Left renal cortex interstitium (tissue), 4 donors: ENCODE results near the gene PLA2G4C. TPM values are rescaled to one million over a fixed set of nuclear protein-coding genes. Genes with fewer than 3 reads are reported as not detected.

Experiments used
- DNase-seq, 4 donors: peaks; one replicate each; pipeline ENCODE4 v3.0.0-alpha.2; 2013; ENCODE audit warnings: low read depth in 4 of 4, low spot score in 2 of 4, missing footprints in 1 of 4
- polyA plus RNA-seq, 4 donors: library from polyadenylated mRNA; unstranded; fragments of 120-200 nt; gene quantifications; one replicate each; pipeline ENCODE4 v1.2.1, GENCODE V29; 2013; ENCODE audit not compliant: insufficient read length in 4 of 4

PLA2G4C gene
- polyA plus RNA-seq, 4 donors, result 4.3 to 8.4 (median 5.4) TPM

GRCh38 chr19:48000846-48001245 lies 109.8 kb downstream of the PLA2G4C start:
- no peak for DNase-seq

DNA sequence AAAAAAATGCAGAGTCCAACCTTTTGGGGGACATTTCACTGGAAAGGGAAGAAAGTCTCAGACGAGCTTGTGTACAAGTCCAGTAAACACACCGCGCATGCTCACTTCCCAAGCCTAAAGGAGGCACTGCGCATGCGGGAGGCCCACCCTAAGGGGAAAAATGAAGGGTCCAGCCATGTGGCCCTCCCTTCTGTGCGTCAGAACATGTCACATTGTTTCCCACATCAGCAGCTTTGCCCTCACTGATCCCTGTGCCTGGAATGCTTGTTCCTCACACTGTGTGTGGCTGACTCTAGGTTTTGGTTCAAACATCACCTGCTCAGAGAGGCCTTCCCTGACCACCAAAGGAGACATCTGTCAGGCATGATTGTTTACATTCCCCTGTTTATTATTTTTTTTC lies 111.8 kb downstream of the PLA2G4C start:
- no peak for DNase-seq

Other genes starting within 250 kb of the PLA2G4C start
- gene SULT2A1, start 224.5 kb downstream of the PLA2G4C start, polyA plus RNA-seq, result under 1 TPM in 3 of 4 donors, not detected in 1; 0.19 to 0.68 (median 0.30) TPM
- gene BSPH1, start 118.6 kb downstream of the PLA2G4C start, polyA plus RNA-seq, result not detected
- under 1 TPM in 2 of 4 donors, not detected in 2; 0.22 to 0.72 TPM for gene ELSPBP1, start 116.2 kb downstream of the PLA2G4C start, polyA plus RNA-seq
- not detected for gene CABP5, start 66.7 kb downstream of the PLA2G4C start, polyA plus RNA-seq
- 10 to 100 TPM; 50.7 to 87.3 (median 68.4) TPM for gene LIG1, start 59.5 kb upstream of the PLA2G4C start, polyA plus RNA-seq
- 10 to 100 TPM in 2 of 4 donors, 1 to 10 TPM in 2; 8.9 to 12.2 (median 10.8) TPM for gene ZSWIM9, start 59.9 kb upstream of the PLA2G4C start, polyA plus RNA-seq
- 10 to 100 TPM; 45.5 to 71.5 (median 56.2) TPM for gene CARD8, start 145.1 kb upstream of the PLA2G4C start, polyA plus RNA-seq
- gene ZNF114, start 159.3 kb upstream of the PLA2G4C start, polyA plus RNA-seq, result 1 to 10 TPM; 5.9 to 7.6 (median 7.1) TPM
- gene EMP3, start 214.7 kb upstream of the PLA2G4C start, polyA plus RNA-seq, result 10 to 100 TPM; 64.9 to 82.5 (median 74.9) TPM